ENCODE results near the gene CHL1.
A peak's percentile ranks its signal among the peaks of the same experiment; 100 is the strongest.

CHL1 gene

DNA sequence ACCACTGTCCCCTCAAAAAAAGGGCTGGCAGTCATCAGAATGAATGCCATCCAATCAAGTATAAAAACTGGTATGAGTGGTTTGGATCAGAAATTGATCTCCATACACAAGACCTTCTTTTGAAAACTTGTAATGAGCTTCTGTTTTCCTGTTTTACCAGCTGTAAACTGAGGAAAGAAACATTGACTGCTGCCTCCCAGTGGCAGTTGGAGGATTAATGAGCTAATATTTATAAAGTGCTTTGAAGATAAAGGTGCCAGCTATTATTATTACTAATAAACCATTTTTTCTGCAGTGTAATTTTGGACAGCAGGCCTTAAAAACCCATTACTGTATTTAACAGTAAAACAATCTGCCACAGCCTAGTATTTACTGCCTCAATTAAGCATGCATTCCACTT lies 11.4 kb downstream of the CHL1 start:
- DNase-seq: no peak
- in situ Hi-C loops (cut with HindIII; ENCODE audit: low pct_ligation_motif_present, low pct_unique_long_range_greater_than_20kb, low sequenced_read_pairs): no loop called here

DNA sequence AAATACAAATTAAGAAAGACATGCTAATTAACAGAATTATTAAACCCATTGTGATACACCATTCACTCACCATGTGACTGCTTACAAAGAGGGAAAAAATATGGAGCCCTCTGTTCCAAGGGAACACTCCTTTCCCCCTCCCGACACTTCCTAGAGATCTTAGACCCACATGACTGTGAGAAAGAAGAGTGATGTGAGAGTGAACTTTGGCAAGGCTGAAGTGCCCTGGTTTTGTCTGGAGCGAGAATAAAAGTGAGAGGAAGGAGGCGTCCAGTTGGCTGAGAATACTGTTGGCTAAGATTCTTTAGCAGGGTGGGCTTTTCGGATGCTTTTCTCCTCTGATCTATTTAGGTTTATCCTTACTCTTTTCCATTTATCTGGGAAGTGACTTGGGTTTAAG lies 14.1 kb downstream of the CHL1 start:
- in situ Hi-C loops (cut with HindIII; ENCODE audit: low pct_ligation_motif_present, low pct_unique_long_range_greater_than_20kb, low sequenced_read_pairs): no loop called here
- DNase-seq: no peak

DNA sequence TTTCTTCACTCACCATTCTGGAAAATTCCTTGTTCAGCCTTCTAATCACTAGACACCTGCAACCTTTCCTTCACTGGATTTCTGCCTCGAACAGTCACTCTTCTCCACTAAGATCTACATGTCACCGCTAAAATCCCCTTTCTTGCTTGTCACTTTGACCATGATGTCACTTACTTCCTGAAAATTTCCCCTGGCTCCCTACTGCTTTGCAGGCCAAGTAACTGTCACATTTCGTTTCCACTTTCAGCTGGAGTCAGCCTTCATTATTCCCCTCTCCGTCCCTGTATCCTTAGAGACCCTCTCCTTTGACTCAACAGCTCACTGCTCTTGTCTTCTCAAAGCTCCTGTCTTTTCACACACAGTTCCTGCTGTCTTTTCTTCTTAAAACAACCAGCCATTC lies 15.9 kb downstream of the CHL1 start:
- DNase-seq: no peak
- in situ Hi-C loops (cut with HindIII; ENCODE audit: low pct_ligation_motif_present, low pct_unique_long_range_greater_than_20kb, low sequenced_read_pairs): no loop called here

DNA sequence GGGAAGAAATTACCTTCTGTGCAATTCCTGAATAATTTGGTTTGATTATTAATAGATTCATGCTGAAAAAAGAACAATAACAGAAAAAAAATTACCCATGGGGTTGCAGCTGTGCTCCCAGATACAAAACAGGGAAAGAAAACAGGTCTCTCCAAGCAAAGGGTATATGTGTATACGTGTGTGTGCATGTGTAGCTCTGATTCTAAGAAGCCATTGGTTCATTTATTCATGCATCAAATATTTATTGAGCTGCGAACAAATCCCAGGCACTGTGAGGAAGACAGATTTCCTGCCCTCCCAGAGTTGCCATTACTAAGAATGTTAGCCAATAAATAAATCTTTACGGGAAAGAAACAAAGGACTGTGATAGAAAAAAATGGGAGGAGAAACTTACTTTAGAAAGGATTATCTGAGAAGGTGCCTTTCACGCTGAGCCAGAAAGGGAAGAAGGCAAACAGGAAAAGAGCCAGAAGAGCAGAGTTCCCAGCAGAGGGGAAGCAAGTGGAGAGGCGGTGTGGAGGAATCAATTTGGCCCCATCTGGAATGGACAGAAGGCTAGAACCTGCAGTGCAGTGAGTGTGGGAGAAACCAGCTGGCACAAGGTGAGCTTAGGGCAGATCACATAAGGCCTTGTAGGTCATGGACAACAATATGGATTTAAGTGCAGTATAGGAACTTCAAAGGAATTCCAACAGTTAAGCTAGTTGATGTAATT lies 20.7 kb downstream of the CHL1 start:
- in situ Hi-C loops (cut with HindIII; ENCODE audit: low pct_ligation_motif_present, low pct_unique_long_range_greater_than_20kb, low sequenced_read_pairs): no loop called here
- no peak for DNase-seq

DNA sequence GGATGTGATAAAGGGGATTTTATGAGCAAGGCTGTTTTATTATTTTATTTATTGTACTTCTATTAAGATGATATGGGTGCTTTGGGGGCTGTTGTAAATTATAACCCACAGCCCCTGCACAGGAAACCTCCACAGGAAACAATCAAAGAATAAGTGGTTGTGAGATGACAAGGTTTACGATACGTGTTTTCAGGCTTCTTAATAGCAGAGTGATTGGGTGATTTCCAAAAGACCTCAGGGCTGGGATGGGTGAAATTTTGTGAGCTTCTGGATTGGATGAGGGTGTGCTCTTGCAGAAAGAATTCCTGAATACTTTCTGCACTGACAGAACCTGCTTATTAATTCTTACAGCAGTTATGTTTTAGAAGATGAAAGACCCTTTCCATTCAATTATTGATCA lies 21.4 kb downstream of the CHL1 start:
- in situ Hi-C loops (cut with HindIII; ENCODE audit: low pct_ligation_motif_present, low pct_unique_long_range_greater_than_20kb, low sequenced_read_pairs): no loop called here
- DNase-seq: no peak

DNA sequence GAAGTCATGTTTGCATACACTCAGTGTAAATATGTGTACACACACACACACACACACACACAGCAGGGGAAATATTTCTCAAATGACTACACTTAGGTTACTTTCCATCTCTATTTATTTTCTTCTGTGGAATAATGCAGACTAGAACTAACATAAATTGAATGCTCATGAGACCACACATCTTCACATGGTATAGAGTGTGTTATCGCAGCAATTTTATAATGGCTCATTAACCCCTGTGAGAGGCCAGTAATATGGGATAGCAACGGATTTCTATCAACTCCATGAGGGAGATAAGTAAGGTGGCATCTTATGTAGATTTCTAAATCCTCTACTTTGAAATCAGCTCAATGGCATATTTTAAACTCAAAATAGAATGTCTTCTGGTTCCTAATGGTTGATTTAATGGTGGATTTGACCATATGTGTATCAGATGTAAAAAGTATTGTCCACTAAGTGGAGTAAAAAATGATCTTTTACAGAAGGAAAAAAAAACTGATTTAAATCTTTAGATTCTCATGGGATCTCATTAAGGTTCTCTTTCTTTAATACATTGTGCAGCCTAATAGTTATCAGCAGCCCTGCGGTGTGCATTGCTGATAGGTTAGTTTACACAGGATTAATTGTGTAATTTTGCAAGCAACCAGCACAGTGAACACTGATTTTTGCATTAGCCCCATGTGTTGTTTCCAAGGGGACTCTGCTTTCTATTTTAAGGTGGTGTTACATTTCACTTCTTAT lies 32.0 kb downstream of the CHL1 start:
- DNase-seq: no peak
- in situ Hi-C loops (cut with HindIII; ENCODE audit: low pct_ligation_motif_present, low pct_unique_long_range_greater_than_20kb, low sequenced_read_pairs): no loop called here

DNA sequence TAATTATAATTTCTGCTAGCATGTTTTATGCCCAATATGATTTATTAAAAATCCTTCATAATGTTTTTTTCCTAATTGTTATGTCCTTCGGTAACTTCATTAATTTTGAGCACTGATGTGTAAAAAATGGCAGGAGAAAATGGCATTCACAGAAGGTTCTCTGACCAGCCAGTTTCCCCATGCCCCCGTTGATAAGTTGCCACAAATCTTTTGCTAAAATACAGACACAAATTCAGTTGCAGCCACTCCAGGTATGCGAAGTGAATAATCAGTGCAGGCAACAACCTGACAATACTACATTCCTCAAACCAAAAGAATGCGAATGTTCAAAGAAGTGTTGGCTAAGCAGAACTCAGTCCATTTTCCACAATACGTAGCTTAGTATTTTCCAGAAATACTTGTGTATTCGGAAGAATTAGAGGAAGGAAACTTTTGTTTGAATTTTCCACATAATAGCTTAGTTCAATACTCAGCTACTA lies 32.7 kb downstream of the CHL1 start:
- in situ Hi-C loops (cut with HindIII; ENCODE audit: low pct_ligation_motif_present, low pct_unique_long_range_greater_than_20kb, low sequenced_read_pairs): no loop called here
- no peak for DNase-seq

DNA sequence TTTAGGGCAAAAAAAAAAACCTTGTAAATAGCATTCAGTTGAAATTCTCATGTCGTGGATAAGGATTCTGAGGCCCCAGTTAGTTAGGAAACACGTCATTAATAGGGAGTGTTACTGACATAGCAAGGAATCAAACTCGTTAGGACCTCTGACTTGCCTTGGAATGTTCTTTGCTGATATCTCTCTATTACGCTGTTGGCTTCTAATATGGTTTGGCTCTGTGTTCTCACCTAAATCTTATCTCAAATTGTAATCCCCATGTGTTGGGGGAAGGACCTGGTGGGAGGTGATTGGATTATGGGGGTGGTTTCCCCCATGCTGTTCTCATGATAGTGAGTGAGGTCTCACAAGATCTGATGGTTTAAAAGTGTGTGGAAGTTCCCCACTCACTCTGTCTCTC lies 40.3 kb downstream of the CHL1 start:
- in situ Hi-C loops (cut with HindIII; ENCODE audit: low pct_ligation_motif_present, low pct_unique_long_range_greater_than_20kb, low sequenced_read_pairs): no loop called here
- no peak for DNase-seq

DNA sequence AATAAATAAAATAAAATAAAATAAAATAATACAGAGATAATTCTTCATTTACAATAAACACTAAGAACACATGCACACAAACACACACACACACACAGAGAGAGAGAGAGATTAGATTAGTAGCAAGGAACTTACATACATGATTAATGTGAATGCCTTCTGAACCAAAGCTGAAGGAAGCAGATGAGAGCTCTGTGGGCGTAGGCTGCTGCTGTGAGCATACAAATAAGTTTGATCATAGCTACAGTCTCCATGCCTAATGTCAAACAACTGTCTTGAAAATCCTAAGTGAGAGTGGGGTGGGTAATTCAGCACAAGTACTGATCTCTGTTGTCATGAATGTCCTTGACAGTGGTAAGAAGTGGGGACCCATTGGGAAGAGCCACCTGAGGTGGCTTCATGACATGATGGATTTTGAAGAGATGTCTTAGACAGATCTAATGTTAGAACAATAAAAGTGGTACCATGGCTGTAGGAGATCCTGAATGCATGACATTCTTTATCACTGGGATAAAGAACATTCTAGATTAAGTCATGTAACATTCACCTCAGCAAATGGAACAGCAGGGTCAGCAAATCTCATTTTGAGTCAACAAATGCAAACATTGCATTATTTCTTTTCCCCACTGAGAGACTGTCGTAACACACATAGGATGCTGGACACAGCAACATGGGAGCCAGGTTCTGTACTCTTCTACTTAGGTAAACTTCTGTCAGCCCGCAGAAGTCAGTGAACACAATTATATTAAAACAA lies 46.2 kb downstream of the CHL1 start:
- no peak for DNase-seq
- in situ Hi-C loops (cut with HindIII; ENCODE audit: low pct_ligation_motif_present, low pct_unique_long_range_greater_than_20kb, low sequenced_read_pairs): no loop called here

DNA sequence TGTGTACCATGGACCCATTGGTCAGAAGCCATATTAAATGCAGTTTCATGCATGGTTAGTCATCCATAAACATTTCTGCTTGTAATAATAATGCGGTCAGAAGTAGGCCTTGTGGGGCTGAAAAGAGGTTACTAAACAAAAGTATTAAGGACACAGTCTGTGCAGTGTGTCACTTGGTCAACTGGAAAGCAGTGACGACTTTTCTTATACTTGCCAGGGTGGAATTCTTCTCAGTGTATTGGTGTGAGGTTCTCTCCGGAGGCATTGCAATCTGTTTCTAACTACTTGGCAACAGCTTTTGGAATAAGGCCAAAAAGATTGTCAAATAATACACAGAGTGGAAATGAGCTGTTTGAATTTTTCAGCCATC lies 46.8 kb downstream of the CHL1 start:
- in situ Hi-C loops (cut with HindIII; ENCODE audit: low pct_ligation_motif_present, low pct_unique_long_range_greater_than_20kb, low sequenced_read_pairs): no loop called here

DNA sequence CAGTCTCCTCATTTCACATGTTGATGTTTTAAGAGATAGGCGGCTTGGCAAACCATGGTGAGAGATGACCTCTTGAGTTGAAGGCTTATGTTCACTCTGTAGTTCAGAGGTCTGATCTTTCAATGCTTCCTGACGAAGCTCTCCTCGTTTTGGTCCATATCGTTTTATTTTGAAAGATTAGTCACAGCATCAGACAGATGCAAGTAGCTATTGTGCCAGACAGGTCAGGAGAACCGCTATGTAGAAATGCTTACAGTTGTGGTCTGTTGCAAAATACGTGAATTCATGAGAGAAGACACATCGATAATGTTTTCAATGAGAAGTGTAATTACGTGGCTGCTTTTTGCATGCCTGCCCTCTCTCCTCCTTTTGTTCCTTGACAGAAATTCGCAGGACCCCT lies 47.5 kb downstream of the CHL1 start:
- in situ Hi-C loops (cut with HindIII; ENCODE audit: low pct_ligation_motif_present, low pct_unique_long_range_greater_than_20kb, low sequenced_read_pairs): no loop called here
- DNase-seq: no peak

More for the DNA sequence above, 46.8 kb downstream of the CHL1 start:
- peak; percentile 62 for DNase-seq

DNA sequence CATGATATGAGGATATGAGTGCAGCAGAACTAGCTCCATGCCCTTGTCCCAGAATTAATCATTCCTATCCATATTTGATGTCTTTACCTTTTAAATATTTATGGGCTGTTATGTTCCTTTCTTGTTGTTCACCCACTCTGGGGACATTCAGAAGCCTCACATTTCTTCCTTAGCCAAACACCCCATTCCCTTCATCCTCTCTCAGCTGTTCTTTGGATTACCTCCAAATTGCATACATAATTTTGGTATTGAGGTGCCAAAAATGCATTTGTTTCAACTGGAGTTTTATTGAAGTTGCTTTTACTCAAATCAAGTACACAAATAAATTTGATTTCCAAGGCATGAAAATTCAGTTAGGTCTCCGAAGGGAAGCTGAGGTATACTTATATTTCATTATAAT lies 51.4 kb downstream of the CHL1 start:
- no peak for DNase-seq
- in situ Hi-C loops (cut with HindIII; ENCODE audit: low pct_ligation_motif_present, low pct_unique_long_range_greater_than_20kb, low sequenced_read_pairs): no loop called here

DNA sequence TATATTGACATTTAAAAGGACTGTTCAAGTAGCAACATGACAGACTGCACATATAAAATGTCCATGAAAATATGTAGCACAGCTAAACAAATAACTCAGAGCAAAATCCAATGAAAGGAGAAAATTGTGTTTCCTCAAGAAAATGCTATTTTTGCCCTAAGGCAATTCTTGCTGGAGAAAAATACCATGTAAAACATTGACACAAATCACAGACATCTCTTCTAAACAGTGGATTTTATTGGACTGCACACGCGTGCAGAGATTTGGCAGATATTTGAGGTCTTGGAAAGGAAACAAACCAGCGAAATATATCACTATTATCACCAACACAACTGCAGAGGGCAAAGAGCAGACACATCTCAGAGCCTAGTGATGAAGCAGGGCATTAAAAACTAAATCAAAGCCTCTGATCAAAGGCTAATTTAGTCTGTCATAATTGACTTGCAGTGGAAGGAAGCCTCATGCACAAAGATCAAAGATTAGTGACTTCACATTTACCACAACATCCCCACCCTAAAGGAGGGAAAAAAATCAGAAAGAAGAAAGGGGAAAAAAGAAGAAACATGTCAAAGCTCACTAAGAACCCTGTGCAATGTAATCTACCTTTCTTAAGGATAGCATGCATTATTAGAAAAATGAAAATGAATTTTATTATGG lies 52.4 kb downstream of the CHL1 start:
- no peak for DNase-seq
- in situ Hi-C loops (cut with HindIII; ENCODE audit: low pct_ligation_motif_present, low pct_unique_long_range_greater_than_20kb, low sequenced_read_pairs): no loop called here

DNA sequence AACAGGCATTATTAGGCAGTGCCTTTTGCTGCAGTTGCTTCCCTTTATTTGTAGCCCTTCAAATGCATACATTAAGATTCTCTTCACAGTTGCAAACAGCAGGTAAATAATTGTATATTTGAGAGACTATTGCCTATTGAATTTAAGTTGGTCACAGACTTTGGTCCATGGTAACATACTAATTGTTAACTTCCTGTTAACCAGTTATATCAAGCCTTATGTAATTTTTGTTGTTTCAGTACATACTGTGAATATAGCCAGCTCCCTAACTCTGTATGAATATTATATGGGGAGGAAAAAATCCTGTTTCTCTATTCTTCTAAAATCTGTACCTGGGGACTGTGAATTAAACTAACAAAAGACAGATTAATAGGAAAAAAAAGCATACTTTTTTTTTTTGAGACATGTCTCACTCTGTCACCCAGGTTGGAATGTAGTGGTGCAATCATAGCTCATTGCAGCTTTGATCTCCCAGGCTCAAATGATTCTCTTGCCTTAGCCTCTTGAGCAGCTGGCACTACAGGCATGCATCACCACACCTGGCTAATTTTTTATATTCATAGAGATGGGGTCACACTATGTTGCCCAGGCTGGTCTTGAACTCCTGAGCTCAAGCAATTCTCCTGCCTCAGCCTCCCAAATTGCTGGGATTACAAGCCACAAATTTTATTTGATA lies 53.2 kb downstream of the CHL1 start:
- in situ Hi-C loops (cut with HindIII; ENCODE audit: low pct_ligation_motif_present, low pct_unique_long_range_greater_than_20kb, low sequenced_read_pairs): no loop called here
- no peak for DNase-seq

DNA sequence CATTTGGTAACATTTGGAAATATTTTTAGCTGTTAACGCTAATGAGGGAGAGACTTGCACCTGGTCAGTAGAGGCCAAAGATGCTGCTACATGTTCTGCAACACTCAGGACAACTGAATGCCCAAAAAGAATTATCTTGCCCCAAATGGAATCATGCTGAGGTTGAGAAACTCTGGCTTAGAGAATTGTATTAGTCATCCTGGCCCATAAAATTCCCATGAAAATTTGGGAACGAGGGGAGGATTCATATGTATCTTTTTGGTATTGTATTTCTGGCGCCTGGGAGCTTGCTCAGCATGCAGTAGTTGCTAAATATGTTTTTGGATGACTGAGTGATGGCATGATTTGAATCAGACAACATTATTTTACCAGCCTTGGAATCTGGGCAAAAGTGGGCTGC lies 59.9 kb downstream of the CHL1 start:
- DNase-seq: no peak
- in situ Hi-C loops (cut with HindIII; ENCODE audit: low pct_ligation_motif_present, low pct_unique_long_range_greater_than_20kb, low sequenced_read_pairs): no loop called here

DNA sequence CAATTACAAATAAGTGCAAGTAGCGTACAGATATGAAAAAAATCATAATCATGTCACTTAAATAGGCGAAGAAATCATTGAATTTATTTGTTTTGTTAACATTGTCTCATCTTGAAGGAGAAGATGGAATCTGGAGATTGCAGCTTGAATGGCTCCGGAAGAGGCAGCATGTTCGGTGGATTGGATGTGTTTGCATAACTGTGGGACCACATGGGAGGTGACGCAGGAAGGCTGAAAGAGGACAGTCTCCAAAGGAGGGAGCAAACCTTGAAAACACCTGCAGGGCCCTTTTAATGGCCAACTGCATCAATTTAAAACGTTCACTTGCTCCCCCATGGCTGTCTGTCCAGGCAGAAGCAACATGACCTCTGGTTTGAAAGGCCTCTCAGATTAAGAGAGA lies 61.3 kb downstream of the CHL1 start:
- in situ Hi-C loops (cut with HindIII; ENCODE audit: low pct_ligation_motif_present, low pct_unique_long_range_greater_than_20kb, low sequenced_read_pairs): no loop called here
- no peak for DNase-seq

DNA sequence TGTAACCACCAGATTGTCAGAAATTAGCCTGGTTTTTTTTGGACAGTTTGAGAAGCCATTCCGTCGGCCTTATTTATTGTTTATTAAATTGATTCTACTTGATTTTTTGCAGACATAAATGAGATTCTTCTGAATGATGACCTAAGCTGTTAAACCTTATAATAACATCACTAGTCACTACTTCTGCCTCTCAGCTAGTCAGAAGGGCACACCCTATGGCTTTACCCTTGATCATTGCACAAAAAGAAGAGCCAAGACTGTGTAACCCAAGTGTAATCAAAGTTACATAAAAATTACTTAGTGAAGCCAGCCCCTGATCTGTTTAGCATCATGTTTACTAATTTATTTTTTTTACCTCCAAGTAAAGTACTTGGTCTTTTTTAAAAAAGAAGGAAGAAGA lies 64.3 kb downstream of the CHL1 start:
- in situ Hi-C loops (cut with HindIII; ENCODE audit: low pct_ligation_motif_present, low pct_unique_long_range_greater_than_20kb, low sequenced_read_pairs): no loop called here
- no peak for DNase-seq

DNA sequence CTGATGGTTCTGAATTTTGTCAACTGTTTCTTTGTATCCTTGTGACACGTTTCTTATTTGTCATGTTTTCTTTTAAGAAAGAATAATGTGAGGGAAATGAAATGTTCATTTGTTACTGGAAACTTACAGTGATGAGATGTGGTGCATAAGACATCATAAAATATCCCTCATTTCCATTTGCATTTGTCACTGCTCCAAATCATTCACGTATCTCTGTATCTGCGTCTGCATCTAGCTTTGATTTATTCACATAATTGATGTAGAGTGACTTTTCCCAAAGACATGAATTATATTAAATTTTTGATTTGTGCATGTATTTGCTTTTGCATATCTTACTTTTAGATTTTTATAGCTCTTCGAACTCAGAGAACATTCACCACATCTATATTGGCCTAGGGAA lies 66.8 kb downstream of the CHL1 start:
- DNase-seq: no peak
- in situ Hi-C loops (cut with HindIII; ENCODE audit: low pct_ligation_motif_present, low pct_unique_long_range_greater_than_20kb, low sequenced_read_pairs): no loop called here

Data from ACHN (cell line).